SK-N-SH (cell line): Measurements from ENCODE around the gene AGAP1.

Experiments
- MXI1 ChIP-seq: IDR thresholded peaks from 2 replicates; pipeline ENCODE4 v1.6.1; 2012; ENCODE audit warnings: mild to moderate bottlenecking, low read depth, low read length, improper control_type of control experiment
- RFX5 ChIP-seq: IDR thresholded peaks from 2 replicates; pipeline ENCODE4 v1.6.1; 2012; ENCODE audit warnings: mild to moderate bottlenecking, improper control_type of control experiment, low read length

GRCh38 chr2:235506997-235507615 is 13.3 kb downstream of the AGAP1 start:
- no peak for TF ChIP-seq MXI1
- no peak for TF ChIP-seq RFX5
